Breast epithelium (tissue), 4 donors: ENCODE measurements around the gene TNFSF15. TPM values are rescaled to one million over a fixed set of nuclear protein-coding genes. Genes with fewer than 3 reads are reported as not detected.

Experiments used
- DNase-seq, 2 donors: peaks; one replicate each; pipeline ENCODE4 v3.0.0-alpha.2; 2019; ENCODE audit warnings: low spot score in 2 of 2
- H3K27ac ChIP-seq, 2 donors: fragments of 200-600 bp; sonication (generic) in 1 of 2; one replicate each; pipeline ENCODE4 v1.5.1; 2016 to 2019; ENCODE audit warnings: mild to moderate bottlenecking in 1 of 2
- H3K27me3 ChIP-seq, 2 donors: fragments of 200-600 bp; sonication (generic) in 1 of 2; one replicate each; pipeline versions ENCODE4 v1.5.1 to v1.6.0; 2017 to 2019; ENCODE audit warnings: control low read depth in 1 of 2, mild to moderate bottlenecking in 1 of 2
- H3K36me3 ChIP-seq: fragments of 200-600 bp; one replicate; pipeline ENCODE4 v1.5.1; 2019
- H3K4me1 ChIP-seq, 2 donors: fragments of 200-600 bp; sonication (generic); one replicate each; pipeline ENCODE4 v1.5.1; 2016 to 2019; ENCODE audit warnings: control low read depth in 1 of 2
- H3K4me3 ChIP-seq, 3 donors: fragments of 200-600 bp; sonication (generic); 1 replicate in 2 of 3; 2 replicates in 1 of 3; pipeline ENCODE4 v1.5.1; 2016 to 2019; ENCODE audit warnings: mild to moderate bottlenecking in 3 of 3, moderate library complexity in 2 of 3
- H3K9me3 ChIP-seq, 2 donors: fragments of 200-600 bp; sonication (generic) in 1 of 2; one replicate each; pipeline ENCODE4 v1.5.1; 2016 to 2019; ENCODE audit warnings: control low read depth in 1 of 2
- CTCF ChIP-seq, 3 donors: fragments of 450-650 bp; IDR thresholded peaks; one replicate each; pipeline ENCODE4 v1.5.1; 2016 to 2017; ENCODE audit warnings: antibody characterized with exemption in 3 of 3, mild to moderate bottlenecking in 3 of 3, moderate library complexity in 3 of 3
- POLR2A ChIP-seq: fragments of 450-650 bp; IDR thresholded peaks from one replicate; pipeline ENCODE4 v1.6.1; 2016; ENCODE audit warnings: antibody characterized with exemption, mild to moderate bottlenecking, moderate library complexity
- POLR2AphosphoS5 ChIP-seq, 3 donors: sonication (generic); formaldehyde crosslinking; IDR thresholded peaks; one replicate each; pipeline ENCODE4 v1.6.1; 2017; ENCODE audit warnings: antibody characterized with exemption in 3 of 3
- intact Hi-C: fragments of 100-400 bp; cut with DNase I; formaldehyde crosslinking; loops from one replicate; pipeline ENCODE4 v1.15.1; 2023; ENCODE audit warnings: low total_unique reads
- total RNA-seq, 3 donors: library from RNA; depleted of rRNA; stranded (reverse); fragments of >200 nt; gene quantifications; one replicate each; pipeline ENCODE4 v1.1.0, GENCODE V29; 2016

TNFSF15 gene
- total RNA-seq, 3 donors from 2014 or later = 0.16 to 2.0 (median 0.66) TPM

GRCh38 chr9:114818178-114818577 lies 12.3 kb upstream of the TNFSF15 start:
- Histone ChIP-seq H3K9me3 (no peaks in the 10 kb centered on the region), H3K36me3 (no peaks in the 10 kb centered on the region), H3K4me3 (no peak overlapping the region), H3K27ac (no peak overlapping the region), H3K27me3 (no peaks in the 10 kb centered on the region), H3K4me1 (no peaks in the 10 kb centered on the region)
- no peak for DNase-seq
- intact Hi-C loops = no loop called here
- no peak for TF ChIP-seq CTCF (IDR thresholded peaks at IDR 0.05)
- no peak for TF ChIP-seq POLR2AphosphoS5 (IDR thresholded peaks at IDR 0.05)
- no peak for TF ChIP-seq POLR2A

- intact Hi-C loops = no loop called here
- H3K27ac ChIP-seq = no peak overlapping the region
- no peak overlapping the region for H3K4me3 ChIP-seq
- no peaks in the 10 kb centered on the region for H3K9me3 ChIP-seq
- H3K4me1 ChIP-seq = no peaks in the 10 kb centered on the region
- DNase-seq = no peak
- no peaks in the 10 kb centered on the region for H3K27me3 ChIP-seq
- no peaks in the 10 kb centered on the region for H3K36me3 ChIP-seq
- no peak for TF ChIP-seq CTCF (IDR thresholded peaks at IDR 0.05)
- TF ChIP-seq POLR2AphosphoS5 (IDR thresholded peaks at IDR 0.05) = no peak
- TF ChIP-seq POLR2A = no peak
Measured at GRCh38 chr9:114813717-114814418, 8.0 kb upstream of the TNFSF15 start.

- no peaks in the 10 kb centered on the region for H3K36me3 ChIP-seq
- no peaks in the 10 kb centered on the region for H3K4me1 ChIP-seq
- no peaks in the 10 kb centered on the region for H3K9me3 ChIP-seq
- no peak overlapping the region for H3K27ac ChIP-seq
- H3K27me3 ChIP-seq = no peaks in the 10 kb centered on the region
- no peak for TF ChIP-seq CTCF (IDR thresholded peaks at IDR 0.05)
- no peak for TF ChIP-seq POLR2A
- no peak for TF ChIP-seq POLR2AphosphoS5 (IDR thresholded peaks at IDR 0.05)
- DNase-seq = no peak
- intact Hi-C loops = no loop called here
- no peak overlapping the region for H3K4me3 ChIP-seq
Measured at GRCh38 chr9:114811966-114812636, 6.3 kb upstream of the TNFSF15 start.

- H3K4me3 ChIP-seq = no peak overlapping the region
- H3K4me1 ChIP-seq = peaks cover 0 to 6% of the 10 kb centered on the region in 2 donors
- H3K27me3 ChIP-seq = no peaks in the 10 kb centered on the region
- intact Hi-C loops = no loop called here
- no peak for TF ChIP-seq POLR2A
- TF ChIP-seq POLR2AphosphoS5 (IDR thresholded peaks at IDR 0.05) = no peak
- TF ChIP-seq CTCF (IDR thresholded peaks at IDR 0.05) = no peak
- no peaks in the 10 kb centered on the region for H3K9me3 ChIP-seq
- no peak for DNase-seq
- H3K27ac ChIP-seq = no peak overlapping the region
- H3K36me3 ChIP-seq = no peaks in the 10 kb centered on the region
Measured at GRCh38 chr9:114811301-114811700, 5.5 kb upstream of the TNFSF15 start.

- DNase-seq = no peak
- no peak for TF ChIP-seq POLR2AphosphoS5 (IDR thresholded peaks at IDR 0.05)
- TF ChIP-seq POLR2A = no peak
- TF ChIP-seq CTCF (IDR thresholded peaks at IDR 0.05) = no peak
- Histone ChIP-seq H3K4me1 (peaks cover 0 to 6% of the 10 kb centered on the region in 2 donors), H3K4me3 (no peak overlapping the region), H3K27ac (no peak overlapping the region), H3K27me3 (no peaks in the 10 kb centered on the region), H3K36me3 (no peaks in the 10 kb centered on the region), H3K9me3 (no peaks in the 10 kb centered on the region)
- intact Hi-C loops = no loop called here
Measured at GRCh38 chr9:114810614-114811013, 4.8 kb upstream of the TNFSF15 start.
